K562 (cell line): ENCODE measurements around the gene OPN5.

Experiments
- POLR2AphosphoS2 ChIP-seq: IDR thresholded peaks from 2 replicates; pipeline ENCODE4 v1.6.1; 2012; ENCODE audit warnings: low read length, improper control_type of control experiment
- RAD51 ChIP-seq: fragments of 450-650 bp; IDR thresholded peaks from 2 replicates; pipeline ENCODE4 v1.7.1; 2016; ENCODE audit warnings: low read depth, mild to moderate bottlenecking, borderline replicate concordance
- RBM22 ChIP-seq: fragments of 200-400 bp; formaldehyde crosslinking; IDR thresholded peaks from 2 replicates; pipeline ENCODE4 v1.6.1; 2018; ENCODE audit warnings: low read length, low read depth; ENCODE audit not compliant: poor library complexity, severe bottlenecking

- TF ChIP-seq RAD51 (no peak), POLR2AphosphoS2 (no peak), RBM22 (no peak)
Observed at GRCh38 chr6:47794577-47795135, 12.8 kb downstream of the OPN5 start.
